GM21717 (cell line): ENCODE measurements around the gene CEACAM4.

Experiments used
- ATAC-seq: cut with Tn5 transposase; IDR thresholded peaks from one replicate; pipeline ENCODE4 v1.9.1; 2021; ENCODE audit warnings: mild to moderate bottlenecking, moderate library complexity; ENCODE audit not compliant: unreplicated experiment

Gene CEACAM4

GRCh38 chr19:41617941-41618730, 8.7 kb downstream of the CEACAM4 start:
- no peak for ATAC-seq

- no peak for ATAC-seq
Measured at GRCh38 chr19:41616792-41617621, 9.9 kb downstream of the CEACAM4 start.

- no peak for ATAC-seq
Measured at GRCh38 chr19:41615207-41615606, 11.7 kb downstream of the CEACAM4 start.

GRCh38 chr19:41612483-41612882, 14.4 kb downstream of the CEACAM4 start:
- ATAC-seq: no peak

DNA sequence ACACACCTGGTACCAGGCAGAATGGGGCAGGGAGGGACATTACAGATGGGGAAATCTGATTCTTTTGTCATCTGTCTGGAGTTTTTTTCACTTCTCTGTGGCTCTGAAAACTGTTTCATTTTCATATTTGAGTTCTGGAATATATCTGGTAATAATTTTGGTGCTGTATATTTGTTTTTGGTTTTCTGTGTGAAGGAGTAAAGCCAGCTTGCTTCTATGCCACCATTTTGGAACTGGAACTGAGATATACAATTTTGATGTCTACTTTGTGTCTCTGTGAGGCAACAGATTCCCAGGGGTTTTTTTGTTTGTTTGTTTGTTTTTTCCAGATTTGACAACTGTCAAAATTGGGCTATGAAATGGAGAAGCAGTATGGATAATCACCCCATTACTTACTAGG, 16.1 kb downstream of the CEACAM4 start:
- ATAC-seq: no peak

GRCh38 chr19:41607668-41608067, 19.2 kb downstream of the CEACAM4 start:
- ATAC-seq: no peak

DNA sequence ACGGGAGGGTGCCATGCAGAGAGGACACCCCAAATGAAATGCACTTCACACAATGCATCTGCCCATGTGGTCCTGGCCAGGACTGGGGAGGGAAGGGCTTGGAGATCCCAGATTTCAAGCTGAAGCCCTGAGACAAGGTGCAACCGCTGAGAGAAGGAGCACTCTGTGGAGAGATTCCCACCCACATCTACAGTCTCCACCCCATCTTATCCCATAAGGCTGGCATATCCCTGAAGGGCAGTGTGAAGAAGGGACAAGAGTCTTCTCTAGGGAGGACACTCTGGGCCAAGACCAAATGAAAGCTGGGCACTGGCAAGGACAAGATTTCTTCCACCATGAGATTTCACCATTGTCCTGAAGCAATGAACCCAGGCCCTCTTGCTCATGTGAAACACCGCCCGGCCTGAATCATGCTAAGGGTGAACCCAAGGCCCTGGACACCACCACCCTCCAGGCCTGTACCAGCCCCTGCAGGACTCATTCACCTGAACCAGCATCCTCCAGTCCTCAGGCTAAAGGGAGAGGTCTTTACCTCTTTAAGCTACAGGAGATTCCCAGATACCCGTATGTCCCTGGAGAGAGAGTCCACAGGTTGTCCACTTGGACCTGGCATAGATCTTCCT, 20.5 kb downstream of the CEACAM4 start:
- no peak for ATAC-seq

- no peak for ATAC-seq
Measured at GRCh38 chr19:41604831-41605230, 22.0 kb downstream of the CEACAM4 start.

GRCh38 chr19:41601771-41602170, 25.1 kb downstream of the CEACAM4 start:
- no peak for ATAC-seq

GRCh38 chr19:41599175-41599966, 27.5 kb downstream of the CEACAM4 start:
- no peak for ATAC-seq

- ATAC-seq: no peak
Measured at GRCh38 chr19:41597600-41598041, 29.3 kb downstream of the CEACAM4 start.

- ATAC-seq: no peak
Measured at GRCh38 chr19:41595890-41596280, 31.0 kb downstream of the CEACAM4 start.

- ATAC-seq: no peak
Measured at GRCh38 chr19:41595258-41595889, 31.5 kb downstream of the CEACAM4 start.

DNA sequence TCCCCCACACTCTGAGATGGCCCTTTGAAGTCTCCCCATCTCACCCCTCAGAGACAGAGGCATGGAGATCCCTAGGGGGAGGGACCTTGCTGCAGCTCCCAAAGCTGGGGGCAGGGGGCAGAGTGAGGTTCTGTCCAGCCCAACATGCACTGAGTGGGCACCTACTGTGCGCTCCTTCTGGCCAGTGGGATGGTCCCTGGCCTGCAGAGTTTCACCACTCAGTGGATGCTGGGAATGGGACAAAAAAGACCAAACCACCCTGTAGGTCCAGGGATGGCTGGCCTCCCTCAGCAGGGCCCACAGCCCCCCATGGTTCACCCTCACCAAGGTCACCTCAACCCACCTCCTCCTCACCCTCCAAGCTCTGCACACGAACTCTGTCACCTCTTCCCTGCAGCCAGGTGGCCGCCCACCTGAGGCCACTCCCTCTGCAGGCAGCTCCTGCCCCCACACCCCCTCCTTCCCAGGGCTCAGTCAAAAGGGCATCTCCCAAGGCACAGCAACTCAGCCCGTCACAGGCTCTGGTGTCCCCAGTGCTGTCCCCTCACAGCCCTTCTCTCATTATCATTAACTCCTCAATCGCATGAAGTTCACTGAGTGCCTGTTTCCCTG, 34.8 kb downstream of the CEACAM4 start:
- ATAC-seq: no peak

DNA sequence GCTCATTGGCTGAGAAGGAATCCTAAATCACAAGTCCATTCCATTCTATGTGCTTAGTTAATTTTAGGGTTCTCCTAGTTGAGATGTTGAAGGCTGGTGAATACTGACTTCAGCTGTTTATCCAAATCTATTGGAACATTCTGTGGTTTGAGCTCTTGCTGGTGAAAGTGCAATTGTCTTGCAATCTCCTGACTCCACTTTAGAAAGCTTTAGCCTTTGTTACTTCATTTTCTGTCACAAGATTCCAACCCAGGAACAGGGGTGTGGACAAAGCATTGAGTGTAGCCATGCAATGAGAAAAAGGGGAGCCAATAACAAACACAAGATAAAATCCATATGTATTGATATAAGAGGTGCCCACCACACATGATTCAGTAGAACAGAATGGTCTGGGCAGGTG, 35.9 kb downstream of the CEACAM4 start:
- no peak for ATAC-seq

GRCh38 chr19:41589371-41589770, 37.5 kb downstream of the CEACAM4 start:
- no peak for ATAC-seq

GRCh38 chr19:41588497-41589209, 38.2 kb downstream of the CEACAM4 start:
- ATAC-seq: no peak

- ATAC-seq: no peak
Measured at GRCh38 chr19:41587838-41588210, 39.0 kb downstream of the CEACAM4 start.

- ATAC-seq: no peak
Measured at GRCh38 chr19:41587101-41587837, 39.6 kb downstream of the CEACAM4 start.
